Hypothalamus (tissue), 51 donors: ENCODE measurements around the gene CHCHD6.

Source experiments
- DNase-seq, 51 donors: peaks; one replicate each; lab custom pipeline; 2025; lab: John Stamatoyannopoulos, UW

The CHCHD6 gene

GRCh38 chr3:126699011-126699410 is 5.0 kb upstream of the CHCHD6 start:
- DNase-seq, result no peak

GRCh38 chr3:126704494-126705214 is 614 bp downstream of the CHCHD6 start:
- DNase-seq, result peak in 4 of 51 donors; percentile 16 to 49 (median 42)

- DNase-seq, result no peak
These were observed 2.6 kb downstream of the CHCHD6 start for GRCh38 chr3:126706631-126707030.

GRCh38 chr3:126711121-126711760 is 7.2 kb downstream of the CHCHD6 start:
- DNase-seq, result no peak

GRCh38 chr3:126713199-126713598 is 9.2 kb downstream of the CHCHD6 start:
- DNase-seq, result no peak

DNA sequence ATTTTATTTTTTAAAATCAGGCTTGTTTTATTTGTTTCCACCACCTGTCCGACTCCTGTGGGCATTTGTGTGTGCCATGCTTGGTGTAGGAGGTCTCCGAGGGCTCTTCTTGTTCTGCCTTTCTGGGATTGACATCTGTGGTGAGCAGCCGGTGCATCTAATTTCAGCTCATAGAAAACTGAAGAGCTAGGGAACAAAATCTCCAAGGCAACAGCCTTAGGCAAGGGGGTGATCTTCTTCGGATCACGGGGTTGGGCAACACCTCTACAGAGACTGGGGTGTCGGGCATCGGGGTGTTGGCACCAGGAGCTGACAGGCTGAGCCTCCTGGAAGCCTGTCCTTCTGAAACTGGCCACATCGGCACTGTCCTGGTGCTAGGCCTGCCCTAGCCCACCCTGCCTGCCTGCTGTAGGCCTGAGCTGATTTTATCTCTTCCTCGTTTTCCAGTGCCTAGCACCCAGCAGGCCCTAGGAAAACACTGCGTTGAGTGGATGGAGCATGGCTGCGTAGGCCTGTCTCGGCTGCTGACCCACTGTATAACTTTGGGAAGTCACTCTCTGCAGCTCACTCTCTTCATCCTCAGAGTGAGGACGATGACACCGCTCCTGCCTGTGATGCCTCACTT is 10.3 kb downstream of the CHCHD6 start:
- DNase-seq, result peak in 3 of 51 donors; percentile 4 to 33 (median 7)

GRCh38 chr3:126714921-126715320 is 10.9 kb downstream of the CHCHD6 start:
- no peak for DNase-seq

DNA sequence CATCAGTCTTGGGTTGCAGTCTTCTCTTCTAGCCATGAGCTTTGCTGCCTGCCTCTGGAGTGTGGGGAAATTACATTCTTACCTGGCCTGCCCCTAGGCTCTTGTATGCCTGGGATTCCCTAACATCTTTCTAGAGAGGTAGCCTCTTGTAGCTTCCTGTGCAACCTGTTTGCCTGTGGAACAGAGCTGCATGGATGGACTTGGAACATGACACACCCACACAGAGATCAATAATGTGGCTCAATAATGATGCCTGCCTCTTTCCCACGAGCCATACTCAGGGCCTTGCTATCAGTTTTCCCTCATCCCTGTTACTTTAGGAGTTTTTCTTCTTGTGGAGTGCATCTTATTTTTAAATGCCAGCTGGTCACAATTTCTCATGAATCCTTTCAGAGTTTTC is 11.4 kb downstream of the CHCHD6 start:
- no peak for DNase-seq

DNA sequence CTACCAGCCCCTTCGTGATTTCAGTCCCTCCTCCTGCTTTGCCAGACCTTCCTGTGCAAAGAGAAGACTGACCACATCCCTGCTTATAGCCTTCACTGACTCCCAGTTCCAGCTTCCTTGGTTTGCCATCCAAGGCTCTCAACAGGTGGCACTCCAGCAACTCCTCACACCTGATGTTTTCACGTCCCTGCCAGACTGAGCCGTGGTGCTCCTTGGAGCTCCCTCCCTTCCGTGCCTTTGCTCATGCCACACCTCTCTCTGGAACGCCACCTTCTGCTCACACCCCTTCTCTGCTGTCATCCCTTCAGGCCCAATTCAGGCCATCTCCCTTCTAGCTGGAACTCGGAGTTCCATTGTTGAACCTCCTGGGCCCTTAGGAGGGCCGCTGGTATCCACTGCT is 12.0 kb downstream of the CHCHD6 start:
- DNase-seq, result no peak

- no peak for DNase-seq
These were observed 14.8 kb downstream of the CHCHD6 start for GRCh38 chr3:126718561-126719445.

DNA sequence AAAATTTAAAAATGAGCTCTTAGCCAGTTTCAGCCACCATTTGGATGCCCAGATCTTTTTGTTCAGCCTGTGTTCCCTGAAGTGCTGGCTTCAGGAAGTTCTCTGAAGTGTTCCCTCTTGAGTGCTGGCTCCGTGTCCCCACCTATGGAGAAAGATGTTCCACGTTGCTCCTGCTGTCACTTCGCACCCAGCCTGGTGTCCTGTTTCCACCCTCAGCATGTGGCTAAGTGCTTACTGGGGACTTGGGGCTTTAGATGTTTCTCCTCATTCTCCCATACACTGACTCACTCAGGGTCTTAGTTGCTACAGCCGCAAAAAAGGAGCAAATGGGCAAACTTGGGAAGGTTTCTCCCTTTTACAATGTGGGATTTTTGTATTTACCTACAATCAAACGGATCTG is 16.6 kb downstream of the CHCHD6 start:
- no peak for DNase-seq

DNA sequence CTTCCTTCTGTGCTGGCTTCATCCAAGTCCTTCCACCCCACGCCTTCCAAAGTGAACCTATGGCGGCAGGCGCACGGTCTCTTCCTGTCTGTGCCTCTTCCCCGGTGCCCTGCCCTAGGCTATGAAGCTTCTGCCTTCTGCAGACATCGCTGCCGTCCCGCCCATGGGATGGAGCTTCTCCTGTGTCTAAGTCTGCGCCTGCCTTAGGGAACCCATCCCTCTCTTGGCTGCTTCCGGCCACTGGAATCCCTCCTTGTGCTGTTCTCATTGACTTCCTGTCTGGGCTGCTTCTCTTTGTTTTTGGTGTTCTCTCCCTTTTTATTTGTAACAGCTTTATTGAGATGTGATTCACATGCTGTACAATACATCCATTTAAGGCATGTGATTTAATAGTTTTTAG is 17.2 kb downstream of the CHCHD6 start:
- DNase-seq, result no peak

GRCh38 chr3:126723237-126723636 is 19.2 kb downstream of the CHCHD6 start:
- DNase-seq, result no peak

DNA sequence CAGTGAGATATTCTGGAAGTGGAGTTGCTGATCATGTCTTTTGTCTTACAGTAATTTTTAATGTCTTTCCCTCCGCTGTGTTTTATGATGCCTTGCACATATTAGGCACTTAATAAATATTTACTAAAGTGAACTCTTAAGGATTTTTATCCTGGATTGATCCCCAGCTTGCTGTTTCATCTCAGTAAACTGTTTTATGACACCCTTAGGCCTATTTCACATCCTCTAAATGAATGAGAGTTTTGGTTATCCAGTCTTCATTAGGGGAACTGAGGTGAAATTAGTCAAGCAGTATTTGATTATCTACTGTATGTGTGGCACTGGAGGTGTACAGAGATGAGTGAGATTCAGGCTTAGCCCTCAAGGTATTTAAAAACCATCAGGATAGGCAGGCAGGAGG is 19.8 kb downstream of the CHCHD6 start:
- no peak for DNase-seq

DNA sequence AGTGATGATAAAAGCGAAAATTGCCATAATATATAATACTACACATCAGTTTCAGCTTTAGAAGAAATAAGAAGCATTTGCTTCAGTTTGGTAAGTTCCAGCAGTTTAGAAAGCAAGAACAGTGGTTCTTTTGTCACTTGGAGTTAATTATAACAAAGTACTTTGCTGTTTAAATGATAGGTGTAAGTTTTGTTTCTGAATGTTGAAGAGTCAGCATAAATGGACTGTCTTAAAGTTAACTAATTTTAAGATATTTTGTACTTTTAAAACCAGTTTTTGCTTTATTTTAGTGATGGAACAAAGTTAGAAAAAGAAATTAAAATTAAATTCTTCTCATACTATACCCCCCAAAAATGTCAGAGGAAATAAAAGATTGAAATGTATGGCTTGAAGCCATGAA is 24.6 kb downstream of the CHCHD6 start:
- no peak for DNase-seq

- no peak for DNase-seq
These were observed 26.3 kb downstream of the CHCHD6 start for GRCh38 chr3:126730376-126730775.

DNA sequence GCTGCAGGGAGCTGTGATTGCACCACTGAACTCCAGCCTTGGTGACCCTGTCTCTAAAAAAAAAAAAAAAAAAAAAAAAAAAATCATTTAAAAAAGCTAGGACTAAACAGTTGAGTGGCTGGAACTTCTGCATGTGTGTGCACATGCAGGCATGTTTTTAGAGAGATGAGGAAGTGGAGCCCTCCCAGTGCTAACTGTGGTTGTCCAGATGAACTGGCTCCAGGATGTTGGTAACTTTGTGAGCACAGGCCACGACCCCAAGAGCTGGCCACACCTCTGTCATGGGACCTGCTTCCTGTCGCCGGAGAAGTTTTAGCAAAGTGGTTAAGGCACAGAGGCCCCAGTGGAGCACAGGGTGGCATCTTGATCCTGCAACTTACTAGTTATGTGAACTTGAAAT is 27.0 kb downstream of the CHCHD6 start:
- DNase-seq, result no peak

- DNase-seq, result no peak
These were observed 28.4 kb downstream of the CHCHD6 start for GRCh38 chr3:126732281-126733060.

DNA sequence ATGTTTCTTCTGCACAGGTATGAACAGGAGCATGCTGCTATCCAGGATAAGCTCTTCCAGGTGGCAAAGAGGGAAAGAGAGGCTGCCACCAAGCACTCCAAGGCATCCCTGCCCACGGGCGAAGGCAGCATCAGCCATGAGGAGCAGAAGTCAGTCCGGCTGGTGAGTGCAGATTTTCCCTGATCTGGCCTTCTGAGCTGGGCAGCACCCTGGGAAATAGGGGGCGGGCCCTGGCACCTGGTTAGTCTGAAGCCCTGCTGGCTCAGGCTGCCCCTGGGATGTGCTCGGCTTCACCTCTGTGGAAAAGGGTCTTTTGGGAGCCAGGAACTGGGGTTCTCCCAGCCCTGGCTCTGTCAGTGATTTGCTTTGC is 29.0 kb downstream of the CHCHD6 start:
- no peak for DNase-seq

DNA sequence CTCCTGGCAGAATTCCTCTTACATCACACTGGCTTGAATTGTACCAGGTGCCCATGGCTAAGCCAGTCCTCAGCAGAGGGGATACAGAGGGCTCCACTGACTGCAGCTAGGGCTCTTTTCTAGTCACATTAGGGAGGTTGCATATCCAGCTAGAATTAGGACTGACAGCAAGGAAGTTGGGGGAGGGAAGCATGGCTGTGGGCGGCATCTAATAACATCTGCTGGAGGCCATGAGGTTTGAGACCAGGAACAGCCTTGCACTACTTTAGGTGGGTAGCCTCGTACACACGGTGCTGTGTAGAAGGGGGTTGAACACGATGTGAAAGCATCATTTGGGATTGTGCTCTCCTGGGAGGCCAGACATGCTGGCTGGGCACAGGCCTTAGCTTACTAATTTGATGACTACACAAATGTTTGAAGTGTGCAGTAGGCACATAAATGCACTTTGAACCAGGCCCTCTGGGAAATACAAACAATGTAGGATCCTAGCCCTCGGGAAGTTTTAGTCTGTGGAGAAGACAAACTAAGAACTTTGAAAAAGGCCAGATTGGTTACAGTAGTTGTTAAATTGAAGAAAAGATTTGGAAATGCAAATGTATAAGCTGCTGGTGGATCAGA is 30.2 kb downstream of the CHCHD6 start:
- DNase-seq, result no peak
